Measurements from ENCODE around the gene ALKBH4. TPM values are rescaled to one million over a fixed set of nuclear protein-coding genes. Genes with fewer than 3 reads are reported as not detected.

The ALKBH4 gene
- total and polyA plus RNA-seq, 2 of the 8 experiments (the other 6 are each of a cell fraction or from before 2014, with no cell fraction given): 10.2 to 16.6 TPM

DNA sequence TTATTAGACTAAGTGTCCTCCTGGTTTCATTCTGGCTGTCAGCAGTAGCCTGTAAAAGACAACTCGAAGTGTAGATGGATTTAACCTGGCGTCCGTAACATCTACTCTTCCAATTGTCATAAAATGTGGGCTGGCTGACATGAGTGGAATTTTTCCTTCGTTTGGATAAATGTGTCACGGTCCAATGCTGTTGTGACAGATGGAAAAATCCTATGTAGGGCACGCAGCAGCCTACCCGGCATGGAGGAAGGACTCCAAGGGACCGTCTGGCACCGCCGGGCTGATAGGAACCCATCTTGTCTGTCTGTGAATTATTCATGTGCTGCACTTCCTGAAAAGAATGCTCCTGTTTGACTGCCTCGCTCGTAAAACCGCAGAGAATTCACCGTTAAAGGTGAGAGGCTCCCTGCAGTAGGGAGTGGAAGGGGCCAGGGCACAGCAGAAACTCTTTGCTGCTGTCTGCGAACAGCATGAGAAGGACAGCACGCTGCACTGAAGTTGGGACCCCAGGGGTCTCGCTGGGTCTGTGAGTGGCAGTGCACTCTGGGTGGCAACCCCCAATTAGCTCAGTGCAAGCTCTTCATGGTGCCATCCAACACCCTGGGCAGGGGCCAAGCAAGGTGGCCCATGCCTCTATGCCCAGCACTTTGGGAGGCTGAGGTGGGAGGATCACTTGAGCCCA, 32.9 kb downstream of the ALKBH4 start:
- no peaks in the 10 kb centered on the region for H3K79me1 ChIP-seq (ENCODE audit: low read depth, low read length)
- H3K4me1 ChIP-seq (replicated peaks in 1 of 4; ENCODE audit: control insufficient read depth in 3 of 4, insufficient read depth in 4 of 4, low read length in 3 of 4): peaks cover 0 to 8% (median 5%) of the 10 kb centered on the region in 4 experiments; a peak in 5 of 7 replicates
- H4K8ac ChIP-seq (ENCODE audit: extremely low read depth, insufficient read depth, low read length): no peak overlapping the region
- H2BK20ac ChIP-seq (ENCODE audit: low read length): no peak overlapping the region
- no peak overlapping the region for H4K5ac ChIP-seq (ENCODE audit: insufficient read length, low read depth, low read length)
- 83% methylated on average over 17 of the region's 17 CpGs; no CpG with 5 or more reads in 1 of the 2 experiments for WGBS, 2 experiments (ENCODE audit: extremely low coverage in 1 of 2, insufficient coverage in 1 of 2, insufficient read length in 1 of 2, insufficient replicate concordance in 2 of 2, low coverage in 1 of 2, low lambda C conversion rate in 2 of 2, missing lambda C conversion rate in 1 of 2)
- H2AFZ ChIP-seq (ENCODE audit: low read length): no peak overlapping the region
- ChIA-PET CTCF (ENCODE audit: partially characterized antibody) (interaction anchor here (0.6 to 1.4 kb wide), 5 partner anchors 18 to 1215 kb away, joined by 3 to 5 read pairs (median 4); no protein-coding TSS in a partner anchor), POLR2A (ENCODE audit: partially characterized antibody) (interaction anchor here (0.7 to 2.3 kb wide), 3 partner anchors 10 to 35 kb away, joined by 3 to 8 read pairs (median 3); partner anchors contain the start of gene PRKRIP1)
- H4K20me1 ChIP-seq (replicated peaks in 1 of 2; ENCODE audit: control insufficient read depth in 1 of 2, insufficient read depth in 2 of 2, low read length in 2 of 2): peaks cover 0 to 3% of the 10 kb centered on the region in 2 experiments
- H3K27me3 ChIP-seq (replicated peaks in 1 of 4; ENCODE audit: control insufficient read depth in 3 of 4, extremely low read depth in 1 of 4, insufficient read depth in 3 of 4, low read length in 3 of 4): no peaks in the 10 kb centered on the region
- H2BK120ac ChIP-seq (replicated peaks; ENCODE audit: low read depth, low read length): no peak overlapping the region
- no peak overlapping the region for H3K23ac ChIP-seq (ENCODE audit: insufficient read length)
- H3K14ac ChIP-seq (ENCODE audit: insufficient read length): no peak overlapping the region
- no peak overlapping the region for H3K9ac ChIP-seq (replicated peaks in 1 of 4; ENCODE audit: extremely low read depth in 1 of 4, low read depth in 3 of 4, low read length in 3 of 4)
- no peaks in the 10 kb centered on the region for H3K9me3 ChIP-seq (ENCODE audit: insufficient read depth in 2 of 2, low read depth in 1 of 2, low read length in 1 of 2)
- H2BK5ac ChIP-seq (ENCODE audit: low read depth, low read length): 0 out of 2 replicates have a peak overlapping the region, but pooled peaks have one; percentile 1
- H3K56ac ChIP-seq (replicated peaks; ENCODE audit: insufficient read length, low read depth, low read length): no peak overlapping the region
- no peaks in the 10 kb centered on the region for H3K79me2 ChIP-seq (ENCODE audit: control insufficient read depth in 1 of 2, insufficient read depth in 2 of 2, low read length in 2 of 2)
- H2AK5ac ChIP-seq (ENCODE audit: low read depth, low read length): 0 out of 2 replicates have a peak overlapping the region, but pooled peaks have one; percentile 20
- H3K23me2 ChIP-seq (ENCODE audit: low read depth, low read length): peaks cover 3% of the 10 kb centered on the region; the same call in 1 of the 2 replicates
- H3K36me3 ChIP-seq (ENCODE audit: control insufficient read depth in 2 of 4, insufficient read depth in 4 of 4, low read length in 3 of 4): peaks cover 0 to 3% (median 0%) of the 10 kb centered on the region in 4 experiments; a peak in 2 of 8 replicates
- FAIRE-seq: no peak
- no peak overlapping the region for H3K4me2 ChIP-seq (ENCODE audit: insufficient read depth in 1 of 2, low read depth in 2 of 2, low read length in 2 of 2)
- H3K4ac ChIP-seq (replicated peaks; ENCODE audit: insufficient read length, low read depth, low read length): no peak overlapping the region
- no peak overlapping the region for H4K91ac ChIP-seq (replicated peaks; ENCODE audit: insufficient read length, low read length)
- H2BK12ac ChIP-seq (ENCODE audit: low read depth, low read length): no peak overlapping the region
- no peak overlapping the region for H3K18ac ChIP-seq (ENCODE audit: extremely low read depth, low read length)
- no peak for DNase-seq (ENCODE audit: low read depth in 1 of 2, low spot score in 2 of 2)
- H3K4me3 ChIP-seq (ENCODE audit: extremely low read depth in 1 of 4, insufficient read depth in 2 of 4, low read depth in 3 of 4, low read length in 4 of 4): no peak overlapping the region
- no peak overlapping the region for H2BK15ac ChIP-seq (ENCODE audit: low read length)
- H3K27ac ChIP-seq (ENCODE audit: low read depth, low read length): no peak overlapping the region
- TF ChIP-seq, protein P1, sequence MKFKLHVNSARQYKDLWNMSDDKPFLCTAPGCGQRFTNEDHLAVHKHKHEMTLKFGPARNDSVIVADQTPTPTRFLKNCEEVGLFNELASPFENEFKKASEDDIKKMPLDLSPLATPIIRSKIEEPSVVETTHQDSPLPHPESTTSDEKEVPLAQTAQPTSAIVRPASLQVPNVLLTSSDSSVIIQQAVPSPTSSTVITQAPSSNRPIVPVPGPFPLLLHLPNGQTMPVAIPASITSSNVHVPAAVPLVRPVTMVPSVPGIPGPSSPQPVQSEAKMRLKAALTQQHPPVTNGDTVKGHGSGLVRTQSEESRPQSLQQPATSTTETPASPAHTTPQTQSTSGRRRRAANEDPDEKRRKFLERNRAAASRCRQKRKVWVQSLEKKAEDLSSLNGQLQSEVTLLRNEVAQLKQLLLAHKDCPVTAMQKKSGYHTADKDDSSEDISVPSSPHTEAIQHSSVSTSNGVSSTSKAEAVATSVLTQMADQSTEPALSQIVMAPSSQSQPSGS (IDR thresholded peaks at IDR 0.05; ENCODE audit: low read length): no peak
- TF ChIP-seq HDAC2 (IDR thresholded peaks at IDR 0.05; ENCODE audit: borderline replicate concordance in 1 of 2, low read depth in 2 of 2, low read length in 2 of 2) (no peak), SUZ12 (IDR thresholded peaks at IDR 0.05; ENCODE audit: low read length) (no peak), BCL11A (IDR thresholded peaks at IDR 0.05; ENCODE audit: low read depth in 2 of 2, low read length in 2 of 2) (no peak), TAF7 (optimal IDR thresholded peaks at IDR 0.05; ENCODE audit: borderline replicate concordance, low read depth, low read length) (no peak), RNF2 (IDR thresholded peaks at IDR 0.05; ENCODE audit: borderline replicate concordance, low read depth, low read length, missing control alignments, poor library complexity, severe bottlenecking) (no peak), POU5F1 (IDR thresholded peaks at IDR 0.05; ENCODE audit: low read depth, low read length) (no peak), SIRT6 (IDR thresholded peaks at IDR 0.05; ENCODE audit: low read length) (no peak), BRCA1 (IDR thresholded peaks at IDR 0.05; ENCODE audit: low read depth, low read length) (no peak), NRF1 (IDR thresholded peaks at IDR 0.05; ENCODE audit: low read depth, low read length) (no peak)
